Neural crest cell (in vitro differentiated cells): Measurements from ENCODE around the gene CDK5RAP2. TPM values are rescaled to one million over a fixed set of nuclear protein-coding genes. Genes with fewer than 3 reads are reported as not detected.

ENCODE experiments used
- DNase-seq: peaks from one replicate; pipeline ENCODE4 v3.0.0; 2021; ENCODE audit warnings: low read depth, mixed read lengths, low spot score
- H3K27ac Mint-ChIP-seq: one replicate; pipeline ENCODE4 v1.8.0; 2021; ENCODE audit warnings: mild to moderate bottlenecking, mixed read lengths; ENCODE audit not compliant: unreplicated experiment
- H3K27me3 Mint-ChIP-seq: 2 replicates; pipeline ENCODE4 v1.8.0; 2021; ENCODE audit warnings: low read depth, mild to moderate bottlenecking, mixed read lengths
- H3K36me3 Mint-ChIP-seq: 2 replicates; pipeline ENCODE4 v1.8.0; 2021; ENCODE audit warnings: low read depth, mild to moderate bottlenecking, mixed read lengths
- H3K4me1 Mint-ChIP-seq: 2 replicates; pipeline ENCODE4 v1.8.0; 2021; ENCODE audit warnings: mixed read lengths
- H3K4me3 Mint-ChIP-seq: one replicate; pipeline ENCODE4 v1.8.0; 2021; ENCODE audit warnings: mild to moderate bottlenecking, mixed read lengths
- H3K9me3 Mint-ChIP-seq: 2 replicates; pipeline ENCODE4 v1.8.0; 2021; ENCODE audit warnings: mixed read lengths
- total RNA-seq: library from RNA; stranded (reverse); gene quantifications from 2 replicates; pipeline ENCODE4 v1.2.1, GENCODE V29; 2021
- TF ChIP-seq, protein P1 (sequence below): fragments of 200-600 bp; sonication (generic); conservative IDR thresholded peaks from 2 replicates; pipeline ENCODE4 v1.5.0; 2021; ENCODE audit warnings: antibody characterized with exemption, mild to moderate bottlenecking

The CDK5RAP2 gene
- total RNA-seq, 1 donor from 2014 or later, result 116 TPM

GRCh38 chr9:120544441-120544840, 35.5 kb downstream of the CDK5RAP2 start:
- H3K4me1 Mint-ChIP-seq, result peaks cover 11% of the 10 kb centered on the region
- H3K27ac Mint-ChIP-seq, result no peak overlapping the region
- H3K4me3 Mint-ChIP-seq, result no peak overlapping the region
- H3K9me3 Mint-ChIP-seq, result no peaks in the 10 kb centered on the region
- peaks cover 20% of the 10 kb centered on the region for H3K36me3 Mint-ChIP-seq
- H3K27me3 Mint-ChIP-seq, result no peaks in the 10 kb centered on the region
- DNase-seq, result no peak
- TF ChIP-seq, protein P1, sequence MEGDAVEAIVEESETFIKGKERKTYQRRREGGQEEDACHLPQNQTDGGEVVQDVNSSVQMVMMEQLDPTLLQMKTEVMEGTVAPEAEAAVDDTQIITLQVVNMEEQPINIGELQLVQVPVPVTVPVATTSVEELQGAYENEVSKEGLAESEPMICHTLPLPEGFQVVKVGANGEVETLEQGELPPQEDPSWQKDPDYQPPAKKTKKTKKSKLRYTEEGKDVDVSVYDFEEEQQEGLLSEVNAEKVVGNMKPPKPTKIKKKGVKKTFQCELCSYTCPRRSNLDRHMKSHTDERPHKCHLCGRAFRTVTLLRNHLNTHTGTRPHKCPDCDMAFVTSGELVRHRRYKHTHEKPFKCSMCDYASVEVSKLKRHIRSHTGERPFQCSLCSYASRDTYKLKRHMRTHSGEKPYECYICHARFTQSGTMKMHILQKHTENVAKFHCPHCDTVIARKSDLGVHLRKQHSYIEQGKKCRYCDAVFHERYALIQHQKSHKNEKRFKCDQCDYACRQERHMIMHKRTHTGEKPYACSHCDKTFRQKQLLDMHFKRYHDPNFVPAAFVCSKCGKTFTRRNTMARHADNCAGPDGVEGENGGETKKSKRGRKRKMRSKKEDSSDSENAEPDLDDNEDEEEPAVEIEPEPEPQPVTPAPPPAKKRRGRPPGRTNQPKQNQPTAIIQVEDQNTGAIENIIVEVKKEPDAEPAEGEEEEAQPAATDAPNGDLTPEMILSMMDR, result no peak

- Mint-ChIP-seq H3K27me3 (no peaks in the 10 kb centered on the region), H3K4me1 (peaks cover 11% of the 10 kb centered on the region), H3K9me3 (no peaks in the 10 kb centered on the region), H3K36me3 (peaks cover 16% of the 10 kb centered on the region), H3K27ac (peak overlapping the region; percentile 76), H3K4me3 (no peak overlapping the region)
- no peak for DNase-seq
- TF ChIP-seq, protein P1, result no peak
Measured at GRCh38 chr9:120542701-120543490, 37.1 kb downstream of the CDK5RAP2 start.

DNA sequence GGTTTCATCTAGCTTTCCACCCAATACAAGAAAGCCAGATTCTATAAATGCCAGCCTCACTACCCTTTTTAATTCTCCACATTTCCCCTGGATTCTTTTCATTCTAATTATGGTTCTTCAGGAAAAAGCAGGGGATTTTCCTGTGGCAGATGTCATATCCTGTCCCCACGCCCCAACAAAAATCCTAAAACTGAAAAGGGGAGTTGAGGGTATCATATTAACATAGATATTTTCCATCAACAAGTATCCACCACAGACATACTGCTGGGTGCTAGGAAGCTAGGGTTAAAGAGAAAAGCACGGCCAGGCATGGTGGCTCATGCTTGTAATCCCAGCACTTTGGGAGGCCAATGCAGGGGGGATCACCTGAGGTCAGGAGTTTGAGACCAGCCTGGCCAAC, 38.0 kb downstream of the CDK5RAP2 start:
- Mint-ChIP-seq H3K4me1 (peaks cover 11% of the 10 kb centered on the region), H3K36me3 (peaks cover 20% of the 10 kb centered on the region), H3K9me3 (no peaks in the 10 kb centered on the region), H3K27ac (no peak overlapping the region), H3K27me3 (no peaks in the 10 kb centered on the region), H3K4me3 (no peak overlapping the region)
- TF ChIP-seq, protein P1, result no peak
- DNase-seq, result no peak

DNA sequence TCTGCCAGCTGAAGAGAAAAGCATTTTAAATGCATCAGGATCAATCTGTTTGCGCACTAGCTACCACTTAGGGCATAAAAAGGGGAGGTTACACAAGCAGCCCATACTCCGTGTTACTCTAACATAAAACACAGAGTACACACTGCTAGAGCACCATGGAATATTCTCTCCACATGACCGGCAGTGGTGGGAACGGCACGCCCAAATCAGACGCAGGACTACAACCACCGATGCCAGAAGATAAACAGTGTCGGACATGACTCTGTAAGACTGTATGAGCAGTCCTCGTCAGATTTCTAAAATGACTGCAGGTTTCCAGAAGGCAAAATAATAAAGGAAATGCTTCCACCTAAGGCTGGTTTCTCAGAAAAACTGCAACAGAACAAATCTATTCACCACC, 40.0 kb downstream of the CDK5RAP2 start:
- TF ChIP-seq, protein P1, result no peak
- Mint-ChIP-seq H3K27me3 (no peaks in the 10 kb centered on the region), H3K4me3 (no peak overlapping the region), H3K27ac (peak overlapping the region; percentile 8), H3K4me1 (peaks cover 11% of the 10 kb centered on the region), H3K9me3 (no peaks in the 10 kb centered on the region), H3K36me3 (peaks cover 26% of the 10 kb centered on the region)
- DNase-seq, result no peak

- no peak for DNase-seq
- Mint-ChIP-seq H3K9me3 (no peaks in the 10 kb centered on the region), H3K36me3 (peaks cover 23% of the 10 kb centered on the region), H3K4me1 (peaks cover 10% of the 10 kb centered on the region), H3K27ac (peak overlapping the region; percentile 38), H3K27me3 (no peaks in the 10 kb centered on the region), H3K4me3 (no peak overlapping the region)
- TF ChIP-seq, protein P1, result no peak
Measured at GRCh38 chr9:120538339-120538738, 41.6 kb downstream of the CDK5RAP2 start.
